ENCODE measurements around the gene ZBTB9. TPM values are rescaled to one million over a fixed set of nuclear protein-coding genes. Genes with fewer than 3 reads are reported as not detected.

The ZBTB9 gene
- total RNA-seq, 1 donor from 2014 or later = 12.5 TPM

GRCh38 chr6:33419580-33420490 is 34.5 kb upstream of the ZBTB9 start, which contains the start of gene SYNGAP1:
SYNGAP1 (plus strand) TSS chr6:33420065; CDS start chr6:33420265, 200 bp downstream.
- TF ChIP-seq CTCF (IDR thresholded peaks at IDR 0.05) = no peak
- ChIA-PET POLR2A (interaction anchor here (1.4 to 5.9 kb wide), 6 partner anchors 9 to 151 kb away, joined by 3 to 28 read pairs (median 14); partner anchors contain the start of genes B3GALT4, PHF1, RPS18 and VPS52), CTCF (interaction anchor here (0.6 to 2.3 kb wide), 2 partner anchors 11 to 31 kb away, joined by 3 to 9 read pairs; no protein-coding TSS in a partner anchor)
- peak within 1 kb of the TSS; percentile 32 for H3K4me3 Mint-ChIP-seq
- H3K9me3 Mint-ChIP-seq = no peaks in the 10 kb centered on the region
- intact Hi-C loops (cut with micrococcal nuclease) = loop anchor here (5.0 to 10.0 kb wide), 2 partner anchors 415 to 578 kb away; partner anchors contain the start of genes HLA-DOA and PSMB8
- H3K27ac Mint-ChIP-seq = peak within 1 kb of the TSS; percentile 96
- H3K36me3 Mint-ChIP-seq (ENCODE audit: low read depth) = peaks cover 19% of the 10 kb centered on the region
- ATAC-seq (ENCODE audit: low read depth) = no peak
- H3K27me3 Mint-ChIP-seq = no peaks in the 10 kb centered on the region
- no peak for DNase-seq
- peaks cover 60% of the 10 kb centered on the region for H3K4me1 Mint-ChIP-seq

DNA sequence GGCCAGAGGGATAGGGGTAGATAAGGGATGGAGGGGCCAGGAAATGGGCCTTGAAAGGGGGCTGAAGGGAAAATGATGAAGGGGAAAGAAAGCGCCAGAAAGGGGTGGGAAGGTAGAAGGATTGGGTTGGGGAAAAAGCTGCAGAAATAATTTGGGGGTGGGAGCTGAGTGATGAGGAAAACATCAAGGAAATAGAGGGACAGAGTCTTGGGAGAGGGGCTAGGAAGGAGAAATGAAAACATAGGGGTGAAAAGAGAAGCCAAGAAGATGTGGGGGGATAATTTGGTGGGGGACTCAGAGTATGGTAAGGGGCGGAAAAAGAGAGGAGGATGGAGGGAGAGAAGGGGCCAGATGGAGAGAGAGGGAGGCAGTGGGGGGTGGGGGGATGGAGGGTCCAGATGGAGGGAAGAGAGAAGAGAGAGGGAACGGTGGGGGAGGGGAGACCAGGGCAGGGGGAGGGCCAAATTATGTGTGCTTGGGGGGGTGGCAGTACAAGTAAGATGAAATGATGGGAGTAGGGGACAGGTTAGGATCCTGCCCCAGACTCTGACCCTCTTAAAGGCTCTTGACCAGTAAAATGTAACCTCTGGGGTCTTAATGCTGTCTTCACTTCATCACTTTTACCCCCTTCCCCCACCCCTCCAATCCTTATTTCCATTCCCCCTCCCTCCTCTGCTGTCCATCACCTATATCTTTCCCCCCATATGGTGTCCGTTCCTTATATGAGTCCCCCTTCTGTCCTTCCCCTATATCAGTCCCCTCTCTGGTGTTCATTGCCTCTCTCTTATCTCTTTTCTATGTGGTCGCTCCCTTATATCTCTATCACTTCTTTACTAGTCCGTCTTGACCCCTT is 33.7 kb upstream of the ZBTB9 start:
- no peak for DNase-seq
- no peak for TF ChIP-seq CTCF (IDR thresholded peaks at IDR 0.05)
- ChIA-PET POLR2A (interaction anchor here (0.6 kb wide), 1 partner anchor 10 kb away, joined by 4 read pairs; the partner anchor contains the start of gene PHF1), CTCF (interaction anchor here (0.6 kb wide), 1 partner anchor 31 kb away, joined by 3 read pairs; no protein-coding TSS in a partner anchor)
- intact Hi-C loops (cut with micrococcal nuclease) = no loop called here
- peaks cover 60% of the 10 kb centered on the region for H3K4me1 Mint-ChIP-seq
- peak overlapping the region; percentile 21 for H3K27ac Mint-ChIP-seq
- ATAC-seq (ENCODE audit: low read depth) = no peak
- peaks cover 10% of the 10 kb centered on the region for H3K36me3 Mint-ChIP-seq (ENCODE audit: low read depth)
- H3K27me3 Mint-ChIP-seq = no peaks in the 10 kb centered on the region
- H3K4me3 Mint-ChIP-seq = no peak overlapping the region
- H3K9me3 Mint-ChIP-seq = no peaks in the 10 kb centered on the region

GRCh38 chr6:33421344-33421643 is 33.1 kb upstream of the ZBTB9 start:
- no peaks in the 10 kb centered on the region for H3K27me3 Mint-ChIP-seq
- H3K4me1 Mint-ChIP-seq = peaks cover 58% of the 10 kb centered on the region
- POLR2A ChIA-PET = no interaction called here
- intact Hi-C loops (cut with micrococcal nuclease) = no loop called here
- TF ChIP-seq CTCF (IDR thresholded peaks at IDR 0.05) = no peak
- DNase-seq (no peak), ATAC-seq (ENCODE audit: low read depth) (no peak)
- CTCF ChIA-PET = no interaction called here
- no peaks in the 10 kb centered on the region for H3K9me3 Mint-ChIP-seq
- no peak overlapping the region for H3K4me3 Mint-ChIP-seq
- H3K36me3 Mint-ChIP-seq (ENCODE audit: low read depth) = peaks cover 6% of the 10 kb centered on the region
- peak overlapping the region; percentile 21 for H3K27ac Mint-ChIP-seq

DNA sequence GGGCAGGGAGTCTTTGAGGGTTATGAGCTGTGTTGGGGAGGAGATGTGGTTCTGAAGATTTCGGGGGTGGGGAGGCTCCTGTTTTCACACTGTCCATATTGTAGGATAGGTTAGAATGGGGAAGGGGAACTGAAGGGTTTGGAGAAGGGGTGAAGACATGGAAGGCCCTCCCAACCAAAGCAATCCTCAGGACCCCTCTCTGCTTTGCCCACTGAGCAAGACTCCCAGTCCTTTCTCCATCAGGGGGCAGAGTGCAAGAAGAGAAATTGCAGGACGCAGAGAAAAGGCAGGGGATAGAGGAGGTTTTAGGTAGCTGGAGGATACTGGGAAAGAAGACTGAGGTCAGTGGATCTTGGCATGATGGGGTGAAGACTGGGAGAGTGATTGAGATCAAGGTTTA is 30.6 kb upstream of the ZBTB9 start:
- H3K27ac Mint-ChIP-seq = peak overlapping the region; percentile 8
- POLR2A ChIA-PET = interaction anchor here (3.2 to 3.8 kb wide), 2 partner anchors 7 to 13 kb away, joined by 22 to 31 read pairs; partner anchors contain the start of genes CUTA and PHF1
- H3K4me1 Mint-ChIP-seq = peaks cover 55% of the 10 kb centered on the region

More for the DNA sequence above, 30.6 kb upstream of the ZBTB9 start:
- no peak for TF ChIP-seq CTCF (IDR thresholded peaks at IDR 0.05)
- H3K9me3 Mint-ChIP-seq = no peaks in the 10 kb centered on the region
- ATAC-seq (ENCODE audit: low read depth) (no peak), DNase-seq (no peak)
- no peaks in the 10 kb centered on the region for H3K36me3 Mint-ChIP-seq (ENCODE audit: low read depth)
- CTCF ChIA-PET = no interaction called here
- H3K4me3 Mint-ChIP-seq = peak overlapping the region; percentile 29
- H3K27me3 Mint-ChIP-seq = no peaks in the 10 kb centered on the region
- intact Hi-C loops (cut with micrococcal nuclease) = no loop called here

Measured in activated B cell treated with CpG ODN at 0.5 μM for 24 hours (primary cell).